Measurements from ENCODE around the gene MINAR2.

Gene MINAR2

GRCh38 chr5:129747572-129748407 lies at the start of gene MINAR2:
TSS of gene MINAR2 (plus strand) at chr5:129748094. CDS start at chr5:129748191, 97 bp downstream.
- TF ChIP-seq CTCF (IDR thresholded peaks at IDR 0.05; ENCODE audit: low read depth, low read length), result no peak
- DNase-seq (ENCODE audit: extremely low read depth, low read depth), result no peak

- DNase-seq (ENCODE audit: extremely low read depth, low read depth), result no peak
- no peak for TF ChIP-seq CTCF (IDR thresholded peaks at IDR 0.05; ENCODE audit: low read depth, low read length)
Observed at GRCh38 chr5:129698661-129699060, 49.2 kb upstream of the MINAR2 start.

- TF ChIP-seq CTCF (IDR thresholded peaks at IDR 0.05; ENCODE audit: low read depth, low read length), result no peak
Observed at GRCh38 chr5:129716235-129716634, 31.7 kb upstream of the MINAR2 start.

GRCh38 chr5:129716651-129717050 lies 31.2 kb upstream of the MINAR2 start:
- no peak for TF ChIP-seq CTCF (IDR thresholded peaks at IDR 0.05; ENCODE audit: low read depth, low read length)
- DNase-seq (ENCODE audit: extremely low read depth, low read depth), result no peak

More at GRCh38 chr5:129716235-129716634, 31.7 kb upstream of the MINAR2 start:
- DNase-seq (ENCODE audit: extremely low read depth, low read depth), result no peak

GRCh38 chr5:129717751-129718310 lies 30.1 kb upstream of the MINAR2 start:
- no peak for TF ChIP-seq CTCF (IDR thresholded peaks at IDR 0.05; ENCODE audit: low read depth, low read length)
- DNase-seq (ENCODE audit: extremely low read depth, low read depth), result no peak

- no peak for TF ChIP-seq CTCF (IDR thresholded peaks at IDR 0.05; ENCODE audit: low read depth, low read length)
- DNase-seq (ENCODE audit: extremely low read depth, low read depth), result no peak
Observed at GRCh38 chr5:129718471-129719090, 29.3 kb upstream of the MINAR2 start.

- no peak for TF ChIP-seq CTCF (IDR thresholded peaks at IDR 0.05; ENCODE audit: low read depth, low read length)
- DNase-seq (ENCODE audit: extremely low read depth, low read depth), result no peak
Observed at GRCh38 chr5:129724222-129724621, 23.7 kb upstream of the MINAR2 start.
